Suppressor macrophage (primary cell): Measurements from ENCODE around the gene RHBDF2.

ENCODE experiments used
- DNase-seq, 4 experiments: peaks; one replicate each; pipeline ENCODE4 v3.0.0-alpha.2; 2020 to 2022
- total RNA-seq, 17 experiments: gene quantifications; one replicate each; lab custom pipeline; 2026; ENCODE audit warnings: mixed read lengths in 6 of 17, inconsistent platforms in 3 of 17; lab: John Stamatoyannopoulos, UW

The RHBDF2 gene
- 62.1 to 229 (median 116) reads per million in 17 experiments for total RNA-seq

DNA sequence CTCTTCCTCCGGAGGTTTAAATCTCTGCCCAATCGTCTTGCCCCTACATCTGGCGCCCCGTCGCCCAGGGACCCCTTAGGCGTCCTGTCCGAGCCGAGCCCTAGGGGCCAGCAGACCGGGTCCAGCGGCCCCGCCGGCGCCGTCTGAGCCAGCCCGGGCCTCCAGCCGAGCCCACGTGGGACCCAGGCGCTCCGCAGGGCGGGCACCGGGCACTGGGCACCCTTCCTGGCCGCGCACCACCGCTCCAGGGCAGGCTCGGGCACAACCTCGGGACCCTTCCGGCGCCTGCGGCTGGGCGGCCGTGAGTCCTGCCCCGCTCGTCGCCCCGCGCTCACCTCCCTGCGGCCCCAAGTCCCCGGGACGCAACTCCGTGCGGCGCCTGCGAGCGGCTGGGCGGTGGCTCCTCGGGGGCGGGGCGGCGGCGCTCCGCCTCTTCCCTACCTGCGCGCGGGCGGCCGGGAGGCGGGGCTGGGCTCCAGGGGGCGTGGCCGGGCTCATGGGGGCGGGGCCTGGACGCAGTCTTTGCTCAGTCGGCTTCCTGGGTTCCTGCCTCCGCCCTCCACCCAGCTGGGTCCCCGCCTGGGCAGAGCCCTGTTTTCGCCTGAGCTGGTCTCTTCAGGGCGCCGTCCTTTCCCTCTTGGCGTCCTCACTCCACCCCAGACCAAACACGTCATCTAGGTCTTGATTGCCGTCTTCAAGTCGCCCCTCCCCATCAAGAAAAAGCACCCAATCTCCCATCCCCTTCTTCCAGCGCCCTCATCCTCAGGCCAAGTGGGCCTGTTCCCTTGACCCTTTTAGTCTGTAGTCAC is at the start of gene RHBDF2:
RHBDF2 (minus strand) TSS at position 406 of the 809 bp plus-strand sequence. CDS start 19,899 bp downstream, outside the sequence.
- peak; percentile 95 to 97 (median 96) for DNase-seq

DNA sequence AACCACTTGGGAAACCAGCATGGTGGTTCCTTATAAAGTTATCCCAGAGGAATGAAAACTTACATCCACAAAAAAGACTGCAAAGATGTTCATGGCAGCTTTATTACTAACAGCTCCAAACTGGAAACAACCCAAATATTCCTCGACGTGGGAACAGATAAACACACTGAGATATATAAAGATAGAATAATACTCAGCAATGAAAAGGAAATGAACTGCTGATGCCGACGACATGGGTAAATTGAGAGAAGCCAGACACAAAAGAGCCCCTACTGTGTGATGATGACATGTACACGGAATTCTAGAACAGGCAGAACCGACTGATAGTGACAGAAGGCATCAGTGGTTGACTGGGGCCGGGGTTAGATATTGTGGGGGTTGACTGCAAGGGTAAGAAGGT is 48.3 kb upstream of the RHBDF2 start:
- no peak for DNase-seq

DNA sequence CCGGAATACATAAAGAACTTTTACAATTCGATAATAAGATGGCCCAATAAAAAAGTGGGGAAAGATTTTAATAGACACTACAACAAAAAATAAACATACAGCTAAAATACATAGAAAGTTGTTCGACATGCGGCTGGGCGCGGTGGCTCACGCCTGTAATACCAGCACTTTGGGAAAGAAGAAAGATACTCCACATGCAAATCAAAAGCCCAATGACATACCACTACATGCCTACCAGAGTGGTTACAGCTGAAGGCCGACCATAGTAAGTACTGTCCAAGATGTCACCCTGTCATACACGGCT is 47.9 kb upstream of the RHBDF2 start:
- no peak for DNase-seq

DNA sequence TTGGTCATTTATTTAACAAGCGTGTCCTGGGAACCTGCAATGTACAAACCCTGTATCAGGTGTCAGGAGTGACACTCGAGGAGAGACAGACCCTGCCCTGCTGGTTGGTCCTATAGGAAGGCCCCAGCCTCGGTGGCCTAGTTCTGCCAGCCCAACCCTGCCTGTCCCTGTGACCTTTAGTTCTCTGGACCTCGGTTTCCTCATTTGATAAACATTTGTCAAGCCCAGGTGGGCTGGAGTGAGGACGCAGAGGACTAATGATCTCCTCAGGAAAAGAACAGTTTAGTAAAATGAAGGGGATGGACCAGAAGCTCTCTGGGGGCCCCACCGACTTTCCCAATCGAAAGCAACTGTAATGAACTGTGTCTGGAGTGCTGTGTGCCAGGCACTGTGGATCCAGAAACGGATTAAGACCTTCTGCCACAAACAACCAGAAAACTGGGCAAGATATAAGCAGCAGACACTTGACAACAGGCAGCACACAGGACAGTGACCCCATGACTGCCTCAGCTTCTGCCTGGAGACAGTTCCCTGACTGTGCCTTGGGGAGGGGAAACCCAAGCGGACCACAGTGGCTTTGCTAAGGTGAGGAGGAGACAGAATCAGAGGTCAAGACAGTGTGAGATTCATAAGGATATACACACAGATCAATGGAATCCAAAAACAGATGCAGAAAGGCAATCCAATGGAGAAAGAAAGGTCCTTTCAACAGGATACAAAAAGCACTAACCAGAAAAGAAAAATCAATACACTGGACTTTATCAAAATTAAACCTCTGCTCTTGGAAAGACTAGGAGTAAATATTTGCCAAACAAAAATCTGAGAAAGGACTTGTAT is 47.4 kb upstream of the RHBDF2 start:
- DNase-seq, result no peak

DNA sequence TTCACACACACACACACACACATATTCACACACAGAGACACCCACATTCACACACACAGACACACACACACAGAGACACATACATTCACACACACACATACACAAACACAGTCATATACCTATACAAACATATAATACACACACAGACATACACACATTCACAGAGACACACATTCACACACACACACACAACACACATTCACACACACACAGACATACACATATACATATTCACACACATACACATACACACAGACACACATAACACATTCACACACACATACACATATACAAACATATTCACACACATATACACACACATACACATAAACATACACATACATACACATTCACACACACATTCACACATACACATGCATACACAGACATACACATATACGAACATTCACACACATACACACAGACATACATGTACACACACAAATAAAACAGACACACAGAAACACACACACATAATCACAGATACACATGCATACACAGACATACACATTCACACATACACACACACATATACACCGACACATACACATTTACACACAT is 46.5 kb upstream of the RHBDF2 start:
- DNase-seq, result no peak

DNA sequence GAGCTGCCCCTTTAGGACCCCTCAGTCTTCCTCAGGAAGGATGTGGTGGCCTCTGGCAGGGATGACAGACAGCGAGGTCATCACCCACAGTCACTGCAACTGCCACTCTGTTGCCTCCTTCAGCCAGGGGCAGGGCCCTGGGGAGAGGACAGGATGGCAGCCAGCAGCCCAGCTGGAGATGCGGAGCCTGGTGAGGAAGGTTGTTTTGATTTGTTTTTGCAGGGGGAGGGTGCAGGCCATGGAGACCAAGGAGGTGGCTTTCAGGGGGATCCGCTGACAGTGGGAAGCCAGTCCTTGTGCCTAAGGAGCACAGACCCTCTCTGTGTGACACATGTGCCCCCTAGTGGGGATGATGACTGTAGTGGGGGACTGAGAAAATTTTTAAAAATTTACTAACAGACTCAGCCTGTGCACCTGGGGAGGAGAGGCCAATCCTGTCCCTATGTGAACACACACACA is 46.0 kb upstream of the RHBDF2 start:
- peak; percentile 69 to 85 (median 79) for DNase-seq

DNA sequence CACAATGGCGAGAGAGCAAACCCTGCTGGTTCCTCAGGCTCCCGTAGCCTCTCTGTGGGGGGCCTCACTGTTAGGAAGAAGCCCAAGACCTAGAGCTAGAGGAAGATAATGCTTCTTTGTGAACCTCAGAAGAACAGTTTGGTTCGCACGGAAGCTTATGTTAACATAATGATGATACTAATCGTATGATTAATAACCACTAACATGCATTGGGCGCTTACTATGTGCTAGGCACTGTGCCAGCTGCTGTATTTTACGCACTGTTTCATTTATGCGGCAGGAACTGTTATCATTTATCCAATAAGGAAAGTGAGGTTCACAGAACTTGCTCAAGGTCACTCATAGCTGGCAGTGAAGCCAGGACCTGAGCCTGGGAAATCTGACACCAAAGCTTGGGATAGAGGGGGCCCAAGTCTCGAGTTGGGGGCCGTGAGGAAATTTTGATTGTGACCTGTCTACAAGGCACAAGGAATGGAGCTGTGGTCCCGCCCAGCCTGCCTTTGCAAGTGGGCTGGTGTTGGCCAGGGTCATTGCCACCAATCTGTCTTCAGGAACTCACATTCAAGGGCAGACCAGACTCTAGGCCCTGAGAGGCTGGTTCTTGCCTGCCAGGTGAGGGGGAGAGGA is 45.4 kb upstream of the RHBDF2 start:
- no peak for DNase-seq

DNA sequence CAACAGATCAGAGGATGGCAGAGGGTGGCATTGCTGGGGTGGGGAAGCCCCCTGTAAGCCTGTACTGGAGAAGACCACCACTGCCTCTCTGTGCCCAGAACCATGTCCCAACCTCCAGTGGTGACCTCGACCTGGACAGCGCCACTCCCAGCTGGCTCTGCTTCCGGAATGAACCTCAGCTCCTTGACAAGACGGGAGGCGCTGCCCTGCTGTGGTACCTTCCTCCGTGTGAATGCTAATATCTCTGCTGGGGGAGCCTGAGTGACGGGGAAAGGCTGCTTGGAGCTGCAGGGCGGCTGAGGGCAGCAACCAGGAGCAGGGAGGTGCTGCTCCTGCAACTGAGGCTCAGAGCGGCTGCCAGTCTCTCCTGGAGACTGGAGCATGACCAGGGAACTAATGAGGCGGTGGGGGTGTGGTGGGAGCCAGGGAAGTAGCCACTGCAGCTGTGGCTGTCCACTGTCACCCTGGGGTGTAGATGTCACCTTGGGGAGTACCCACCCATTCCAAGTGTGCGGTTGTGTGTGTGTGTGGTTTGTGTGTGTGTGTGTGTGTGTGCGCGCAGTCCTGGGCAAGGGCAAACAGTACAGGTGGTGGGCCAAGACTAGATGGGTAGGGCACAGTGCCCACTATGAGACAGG is 44.8 kb upstream of the RHBDF2 start:
- DNase-seq, result no peak

GRCh38 chr17:76544546-76545365 is 43.5 kb upstream of the RHBDF2 start:
- no peak for DNase-seq

DNA sequence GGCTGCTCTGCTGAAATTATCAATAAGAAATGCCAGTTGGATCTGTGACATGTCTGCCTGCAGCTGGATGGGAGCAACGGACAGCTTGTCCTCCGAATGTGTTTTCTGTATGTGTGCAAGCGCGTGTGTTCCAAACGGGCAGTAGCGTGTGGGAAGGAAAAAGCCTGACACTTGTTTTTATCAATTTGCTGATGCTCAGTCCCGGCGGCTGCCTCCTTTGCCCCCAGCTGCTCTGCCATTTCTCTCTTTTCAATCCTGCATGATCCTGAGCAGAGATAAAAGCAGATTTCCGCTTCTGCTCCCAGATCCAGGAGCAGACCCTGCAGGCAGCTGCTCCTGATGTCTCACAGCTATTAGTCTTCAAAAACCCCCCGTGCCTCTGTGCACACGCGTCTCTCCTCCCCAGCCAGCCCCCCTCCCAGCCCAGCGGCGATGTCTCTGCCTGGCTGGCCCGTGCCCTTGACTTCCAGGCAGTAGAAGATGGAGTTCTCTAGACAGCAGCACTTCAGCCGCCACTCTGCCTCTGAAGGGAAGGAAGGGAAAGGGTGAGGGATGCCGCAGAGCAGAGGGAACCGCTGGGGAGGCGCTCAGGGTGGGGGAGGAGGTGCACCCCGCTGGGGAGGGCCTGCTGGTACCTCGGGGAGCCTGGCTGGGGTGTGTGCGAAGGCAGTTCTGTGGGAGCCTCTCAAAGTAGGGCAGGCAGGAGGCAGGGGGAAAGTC is 42.8 kb upstream of the RHBDF2 start:
- DNase-seq, result peak in 1 of 4 experiments; percentile 28

DNA sequence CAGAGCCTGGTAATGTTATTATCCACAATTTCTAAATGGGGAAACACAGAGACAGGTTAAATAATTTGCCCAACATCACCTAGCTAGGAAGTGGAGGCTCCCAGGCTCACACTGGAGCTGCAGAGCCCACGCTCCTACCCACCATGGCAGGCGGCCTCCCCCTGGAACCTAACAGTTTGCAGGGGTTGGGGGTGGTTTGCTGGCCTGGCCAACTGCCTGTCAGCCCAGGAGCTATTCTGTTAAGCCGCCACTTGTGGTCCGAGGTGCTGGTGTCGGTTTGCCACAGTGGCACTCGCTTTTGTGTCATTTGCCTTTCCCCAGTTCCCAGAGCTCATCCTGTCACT is 42.2 kb upstream of the RHBDF2 start:
- DNase-seq, result no peak

GRCh38 chr17:76542984-76543383 is 41.8 kb upstream of the RHBDF2 start:
- no peak for DNase-seq

DNA sequence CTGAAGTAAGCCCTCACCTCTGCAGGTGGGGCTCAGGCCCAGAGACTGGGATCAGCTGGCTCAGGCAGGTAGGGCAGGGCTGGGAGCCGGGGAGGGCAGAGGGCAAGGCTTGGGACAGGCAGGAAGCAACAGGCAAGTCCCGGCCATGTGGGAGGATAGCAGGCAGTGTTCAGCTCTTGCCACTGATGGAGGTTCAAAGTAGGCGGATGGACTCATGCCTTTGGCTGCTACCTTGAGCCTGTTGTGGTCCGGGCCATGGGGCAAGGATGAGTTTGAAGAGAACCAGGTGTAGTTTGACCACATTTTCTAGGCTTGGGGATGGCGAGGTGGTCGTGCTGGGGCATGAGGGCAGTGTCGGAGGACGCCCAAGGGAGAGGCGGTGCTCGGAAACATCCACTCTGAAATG is 41.3 kb upstream of the RHBDF2 start:
- DNase-seq, result no peak

DNA sequence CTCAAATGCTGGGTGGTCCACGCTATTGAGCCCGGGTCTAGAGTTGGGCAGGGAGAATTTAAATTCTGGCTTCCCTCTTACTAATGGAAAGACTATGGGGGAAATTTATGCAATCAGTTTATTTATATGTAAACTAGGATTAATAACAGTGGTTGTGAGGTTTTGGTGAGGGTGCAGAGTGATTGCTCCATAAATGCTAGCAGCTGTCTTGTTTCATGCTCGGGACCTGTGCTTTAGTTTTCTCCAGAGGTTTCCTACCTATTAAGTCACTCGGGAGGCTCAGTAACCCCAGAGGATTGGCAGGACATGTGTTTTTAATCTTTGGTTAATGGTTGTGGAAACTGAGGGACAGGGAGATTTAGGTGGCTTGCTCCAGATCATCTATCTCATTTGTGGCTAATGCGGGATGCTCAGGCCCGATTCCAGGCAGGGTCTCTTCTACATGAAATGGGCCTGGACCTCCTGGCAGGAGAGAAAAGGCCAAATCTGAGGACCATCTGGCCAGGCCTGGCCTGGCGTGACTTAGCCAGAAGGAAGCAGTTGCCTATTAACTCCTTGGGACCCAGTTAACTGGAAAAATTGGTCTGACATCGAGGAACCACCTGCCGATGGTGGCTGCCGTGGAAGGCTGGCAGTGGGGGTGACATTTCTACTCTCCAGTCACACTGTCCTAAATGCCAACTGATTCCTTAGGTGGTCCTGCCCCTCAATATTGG is 40.7 kb upstream of the RHBDF2 start:
- DNase-seq, result no peak

- peak; percentile 81 to 90 (median 89) for DNase-seq
These were observed 39.4 kb upstream of the RHBDF2 start for GRCh38 chr17:76540381-76541300.

DNA sequence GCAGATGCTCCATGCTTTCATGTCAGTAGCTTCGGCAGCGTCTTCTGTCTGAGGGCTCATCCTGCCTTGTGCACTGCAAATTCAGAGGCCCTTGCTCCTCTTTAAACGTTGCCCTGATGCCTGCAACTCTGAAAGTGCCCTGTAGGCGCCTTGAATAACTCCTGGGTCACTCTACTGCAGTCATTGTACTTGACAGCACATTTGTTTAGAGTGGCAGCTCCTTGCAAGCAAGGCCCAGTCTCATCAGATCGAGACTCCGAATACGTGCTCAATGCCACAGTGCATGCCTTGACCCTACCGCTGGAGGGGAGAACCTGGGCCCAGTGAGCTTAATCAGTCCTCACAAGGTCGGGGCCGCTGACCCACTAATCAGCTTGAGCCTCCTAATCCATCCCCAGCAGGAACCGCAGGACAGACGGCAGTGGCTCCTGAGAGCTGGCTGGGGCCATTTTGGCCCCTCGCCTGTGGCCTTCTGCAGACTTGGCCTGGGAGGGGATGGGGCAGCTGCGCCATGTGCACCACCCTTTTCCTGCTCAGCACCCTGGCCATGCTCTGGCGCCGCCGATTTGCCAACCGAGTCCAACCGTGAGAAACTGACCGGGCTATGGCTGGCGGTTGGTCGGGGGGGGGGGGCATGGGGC is 38.5 kb upstream of the RHBDF2 start, which contains the start of gene PRCD:
PRCD (plus strand) TSS at position 414 of the 641 bp plus-strand sequence; CDS start at position 512, 98 bp downstream.
- no peak for DNase-seq

DNA sequence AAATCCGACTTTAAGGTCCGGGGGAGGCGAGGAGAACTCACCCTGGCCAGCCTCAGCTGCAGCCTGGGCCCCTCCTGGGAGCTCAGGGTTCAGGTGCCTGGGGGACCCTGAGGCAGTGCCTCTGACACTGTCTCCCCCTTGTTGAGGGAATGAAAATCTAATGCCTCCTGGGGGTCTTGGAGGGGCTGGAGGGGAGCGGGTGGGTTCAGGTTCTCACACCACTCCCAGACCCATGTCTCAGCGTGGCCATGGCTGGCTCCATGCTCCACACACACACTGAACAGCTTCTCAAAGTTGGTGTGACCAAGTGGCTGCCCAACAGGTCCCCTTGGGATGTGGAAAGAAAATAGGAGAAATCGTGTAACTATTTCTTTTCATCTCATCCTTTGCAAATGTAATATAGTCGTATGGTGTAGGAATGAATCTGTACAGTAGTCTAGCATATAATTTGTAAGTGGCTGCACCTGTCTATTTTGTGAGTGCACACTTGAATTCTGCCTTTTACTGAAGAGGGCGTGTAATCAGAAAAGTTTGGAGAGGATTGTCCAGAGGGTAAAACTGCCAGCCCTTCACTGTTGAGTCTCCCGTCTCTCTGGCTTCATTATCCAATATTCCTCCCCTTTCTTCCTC is 37.8 kb upstream of the RHBDF2 start:
- no peak for DNase-seq
